GM21786 (cell line): ENCODE measurements around the gene PKNOX2.

Experiments
- ATAC-seq: cut with Tn5 transposase; IDR thresholded peaks from one replicate; pipeline ENCODE4 v1.9.1; 2021; ENCODE audit not compliant: unreplicated experiment

The PKNOX2 gene

GRCh38 chr11:125306476-125306875 lies 141.9 kb downstream of the PKNOX2 start:
- no peak for ATAC-seq

- no peak for ATAC-seq
Observed at GRCh38 chr11:125308246-125308645, 143.7 kb downstream of the PKNOX2 start.

DNA sequence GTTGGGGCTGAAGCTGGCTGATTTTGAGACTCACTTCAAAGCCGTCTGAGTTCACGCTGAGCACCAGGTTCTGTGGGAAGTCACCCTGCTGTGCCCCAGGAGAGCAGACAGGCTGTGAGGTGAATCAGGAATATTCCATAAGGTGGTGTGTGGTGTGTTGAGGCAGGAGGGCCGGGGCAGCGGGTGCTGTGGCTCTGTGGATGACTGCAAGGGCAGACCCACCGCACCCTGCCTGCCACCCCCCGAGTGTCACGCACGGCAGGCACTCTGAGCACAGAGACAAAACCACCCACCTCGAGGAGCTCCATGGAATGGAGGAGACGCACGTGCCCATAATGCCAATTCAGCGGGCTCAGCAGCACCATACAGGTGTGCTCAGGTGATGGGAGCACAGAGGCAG lies 147.8 kb downstream of the PKNOX2 start:
- no peak for ATAC-seq

DNA sequence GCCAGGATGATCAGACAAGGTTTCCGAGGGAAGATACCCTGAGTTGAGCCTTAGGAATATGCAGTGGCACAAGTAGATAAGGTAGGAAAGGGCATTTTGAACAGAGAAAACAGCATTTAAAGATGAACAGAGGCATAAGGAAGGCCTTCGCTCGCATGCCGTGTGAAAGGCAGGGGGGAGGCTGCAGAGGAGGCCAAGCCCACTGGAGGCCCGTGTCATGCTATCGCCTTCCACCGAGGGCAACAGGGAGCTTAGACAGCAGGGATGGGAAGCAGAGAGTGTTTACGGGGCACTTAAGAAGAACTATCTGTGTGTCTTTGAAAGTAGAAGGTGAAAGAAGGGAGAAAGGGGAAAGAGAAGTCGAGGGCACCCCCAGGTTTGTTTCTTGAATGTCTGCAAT lies 148.3 kb downstream of the PKNOX2 start:
- ATAC-seq, result no peak

DNA sequence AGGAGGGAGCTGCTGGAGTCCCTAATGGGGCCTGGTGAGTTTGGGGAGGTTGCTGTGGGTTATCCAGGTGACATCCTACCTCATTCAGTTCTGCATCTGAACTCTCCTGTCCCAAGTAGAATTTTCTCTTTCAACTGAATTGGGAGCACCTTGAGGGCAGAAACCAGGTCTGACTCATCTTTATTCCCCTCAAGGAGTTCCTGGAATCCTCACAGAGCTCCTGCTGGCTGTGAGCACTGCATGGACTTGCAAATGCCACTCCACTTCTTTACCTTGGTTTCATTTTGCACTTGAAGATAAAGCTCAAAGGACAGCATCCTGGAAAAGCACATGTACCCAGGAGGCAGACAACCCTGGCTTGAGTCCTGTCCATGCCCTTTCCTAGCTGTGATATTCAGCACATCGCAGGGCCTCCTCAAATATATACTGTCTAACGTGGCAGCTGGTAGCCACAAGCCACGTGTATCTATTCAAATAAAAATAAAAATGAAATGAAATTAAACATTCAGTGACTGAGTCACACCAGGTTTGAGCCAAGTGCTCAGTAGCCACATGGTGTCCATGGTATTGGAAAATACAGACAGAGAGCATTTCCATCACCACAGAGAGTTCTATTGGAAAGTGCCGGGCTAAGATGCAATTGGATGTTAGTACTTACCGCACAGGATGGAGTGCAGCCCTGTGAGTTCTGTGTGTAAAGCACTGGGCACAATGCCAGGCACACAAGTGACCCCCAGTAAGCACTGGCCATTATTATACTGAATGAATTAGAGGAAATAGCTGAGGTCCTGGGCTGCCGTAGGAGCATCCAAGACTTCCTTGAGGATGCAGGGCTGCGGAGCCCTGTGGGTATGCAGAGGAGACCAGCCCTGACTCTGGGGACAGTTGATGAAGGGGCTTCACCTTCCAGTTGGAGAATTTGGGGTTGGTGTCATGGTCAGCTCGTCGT lies 149.0 kb downstream of the PKNOX2 start:
- ATAC-seq, result no peak

- ATAC-seq, result no peak
Observed at GRCh38 chr11:125314276-125315078, 149.9 kb downstream of the PKNOX2 start.

GRCh38 chr11:125315079-125315740 lies 150.7 kb downstream of the PKNOX2 start:
- ATAC-seq, result no peak

- ATAC-seq, result no peak
Observed at GRCh38 chr11:125317416-125317815, 152.9 kb downstream of the PKNOX2 start.

- ATAC-seq, result no peak
Observed at GRCh38 chr11:125319649-125320048, 155.1 kb downstream of the PKNOX2 start.

DNA sequence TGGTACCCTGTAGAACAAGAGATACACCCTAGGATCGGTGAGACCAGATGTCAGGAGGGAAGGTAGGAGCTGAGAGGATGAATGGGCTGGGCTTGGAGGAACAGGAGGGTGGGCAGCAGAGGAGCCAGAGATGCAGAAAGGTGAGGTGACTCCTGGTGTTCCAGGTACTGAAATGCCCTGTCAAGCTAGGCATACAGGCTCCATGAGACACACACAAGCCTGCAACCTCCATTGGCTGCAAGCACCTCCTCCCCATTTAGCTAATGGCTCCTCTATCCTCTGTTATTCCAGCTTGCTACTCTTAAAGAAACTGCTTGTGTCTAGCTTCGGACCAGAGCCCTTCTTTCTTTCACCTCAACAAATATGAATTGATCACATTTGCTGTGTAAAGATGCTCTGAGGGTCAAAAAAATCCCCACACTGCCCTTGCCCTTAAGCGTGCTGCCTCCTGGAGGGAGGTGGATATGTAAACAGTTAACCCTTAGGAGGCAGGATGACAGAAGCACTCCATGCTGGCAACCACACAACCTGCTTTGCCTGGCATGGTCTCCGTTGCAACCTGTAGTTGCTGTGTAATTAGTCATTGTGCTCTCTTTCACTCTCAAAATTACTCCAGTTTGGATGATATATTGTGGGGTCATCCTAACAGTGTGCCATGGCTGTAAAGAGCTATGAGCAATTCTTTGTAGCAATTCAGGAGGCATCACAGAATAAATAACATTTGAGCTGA lies 156.0 kb downstream of the PKNOX2 start:
- ATAC-seq, result no peak

DNA sequence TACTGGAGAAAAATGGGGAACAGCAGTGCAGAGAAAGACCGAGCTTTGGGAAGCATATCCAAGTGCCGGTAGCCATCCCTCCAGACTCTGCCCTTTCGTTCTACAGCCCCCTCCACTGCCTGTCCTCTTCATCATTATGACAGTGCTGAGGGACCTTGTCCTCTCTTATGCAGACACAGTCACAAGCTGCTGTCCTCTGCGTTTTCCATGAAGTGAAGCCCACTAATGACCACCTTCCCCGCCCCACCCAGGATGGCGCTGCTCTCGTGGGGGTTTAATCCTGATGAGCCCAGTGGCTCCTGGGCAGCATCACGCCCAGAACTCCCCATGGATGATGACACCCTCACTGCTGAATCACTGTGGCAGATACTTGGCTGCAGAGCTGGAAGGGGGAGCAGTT lies 157.7 kb downstream of the PKNOX2 start:
- no peak for ATAC-seq

DNA sequence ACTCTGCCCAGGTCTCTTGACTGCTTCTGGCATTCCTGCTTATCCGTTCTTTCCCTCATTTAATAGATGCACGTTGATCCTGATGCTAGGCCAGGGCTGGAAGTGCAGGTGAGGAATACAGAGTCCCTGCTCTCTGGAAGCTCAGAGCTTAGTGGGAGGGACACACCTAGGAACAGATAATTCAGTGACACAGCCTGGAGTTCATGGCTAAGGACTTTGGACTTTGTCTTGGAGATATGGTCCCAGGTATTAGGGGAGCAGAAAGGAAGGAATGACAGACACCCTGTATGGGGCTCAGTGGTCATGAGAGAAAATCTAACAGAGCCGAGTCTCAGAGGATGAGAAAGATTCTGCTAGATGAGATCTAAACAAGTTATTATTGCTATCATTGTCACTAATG lies 160.6 kb downstream of the PKNOX2 start:
- no peak for ATAC-seq

GRCh38 chr11:125326126-125326525 lies 161.6 kb downstream of the PKNOX2 start:
- no peak for ATAC-seq

GRCh38 chr11:125327518-125328224 lies 163.1 kb downstream of the PKNOX2 start:
- ATAC-seq, result no peak

GRCh38 chr11:125328225-125328580 lies 163.7 kb downstream of the PKNOX2 start:
- ATAC-seq, result no peak

DNA sequence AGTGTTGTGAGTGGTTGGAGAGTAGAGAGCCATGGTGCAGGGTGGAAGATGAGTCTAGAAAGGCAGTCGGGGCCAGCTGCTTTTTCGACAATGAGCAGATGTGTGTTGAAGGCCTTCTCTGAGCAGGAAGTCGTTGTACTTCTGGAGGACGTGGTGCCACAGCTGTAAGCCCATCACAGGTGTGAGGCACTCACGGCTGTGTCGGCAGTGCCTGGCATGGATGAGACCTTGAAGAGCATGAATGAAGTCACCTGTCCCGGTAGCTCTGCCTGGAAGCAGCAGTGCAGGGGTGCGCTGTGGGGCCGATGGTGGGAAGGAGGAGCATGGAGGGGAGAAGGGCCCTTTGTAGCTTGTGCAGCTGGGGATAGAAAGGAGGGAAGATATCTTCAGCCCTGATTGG lies 165.2 kb downstream of the PKNOX2 start:
- ATAC-seq, result no peak

- ATAC-seq, result no peak
Observed at GRCh38 chr11:125330462-125331325, 166.1 kb downstream of the PKNOX2 start.

DNA sequence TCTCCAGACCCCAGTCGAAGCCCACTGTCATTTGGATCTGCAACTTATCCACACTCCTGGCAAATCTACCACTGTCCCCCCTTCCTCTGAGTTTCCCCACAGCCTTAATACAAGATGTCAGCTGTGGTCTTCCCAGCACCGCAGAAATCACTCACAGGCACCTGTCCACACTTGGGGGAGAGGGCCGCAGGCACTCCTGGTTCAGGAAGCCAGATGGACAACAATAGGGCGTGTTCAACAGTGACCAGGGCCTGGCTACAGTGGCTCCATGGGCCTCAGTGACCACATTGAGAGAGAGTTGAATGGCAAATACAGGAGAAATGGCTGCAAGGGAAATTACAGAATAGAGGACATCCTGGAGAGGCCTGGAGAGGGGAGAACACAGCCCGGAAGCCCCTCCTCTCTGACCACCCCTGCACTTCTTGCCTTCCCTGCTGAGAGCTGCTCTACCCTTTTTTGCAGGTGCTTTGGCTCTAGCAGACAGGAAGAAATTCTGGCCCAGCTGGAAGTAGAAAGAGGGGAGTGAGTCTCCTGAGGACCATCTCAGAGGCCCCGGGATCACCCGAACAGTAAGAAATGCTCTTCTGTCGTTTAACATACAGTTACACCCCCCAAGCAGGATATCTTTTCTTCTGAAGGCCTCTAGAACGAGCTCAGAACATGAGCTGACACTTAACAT lies 166.9 kb downstream of the PKNOX2 start:
- no peak for ATAC-seq

DNA sequence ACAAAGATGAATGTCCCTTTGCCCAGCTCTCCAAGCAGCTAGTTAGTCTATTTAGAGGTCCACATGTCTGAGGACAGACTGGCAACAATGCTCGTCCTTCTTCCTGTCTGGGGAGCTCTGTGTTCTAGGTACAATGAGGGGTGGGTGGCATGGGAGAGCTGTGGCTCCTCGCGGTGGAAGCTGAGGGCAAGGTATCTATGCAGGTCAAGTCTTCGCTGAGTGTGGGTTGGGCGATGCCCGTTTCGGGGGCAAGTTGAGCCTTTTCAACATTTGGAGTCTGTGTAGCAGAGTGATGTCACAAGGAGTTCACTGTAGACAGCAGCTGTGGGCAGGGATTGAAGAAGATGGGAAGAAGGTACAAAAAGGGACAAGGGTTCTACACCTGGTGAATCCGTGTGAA lies 168.3 kb downstream of the PKNOX2 start:
- ATAC-seq, result no peak
